ENCODE data around the gene LRRFIP2.

DNA sequence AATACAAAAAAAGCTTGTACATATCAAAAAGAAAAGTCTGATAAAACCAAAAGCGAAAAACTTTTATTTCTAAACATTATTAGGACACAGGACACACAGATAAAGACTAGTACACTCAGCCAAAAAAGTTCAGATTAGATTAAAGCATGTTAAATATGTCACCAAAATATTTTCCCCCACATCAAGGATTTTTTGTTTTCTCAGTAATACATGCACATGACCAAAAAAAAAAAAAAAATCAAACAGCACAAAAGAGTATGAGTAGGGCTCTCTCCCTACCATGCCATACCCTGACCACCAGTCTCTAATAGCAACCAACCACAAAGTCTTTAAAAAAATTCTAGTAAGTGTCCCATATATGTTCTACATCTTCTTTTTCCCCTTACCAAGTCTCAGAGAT is 77.4 kb downstream of the LRRFIP2 start:
- TF ChIP-seq, protein P1, sequence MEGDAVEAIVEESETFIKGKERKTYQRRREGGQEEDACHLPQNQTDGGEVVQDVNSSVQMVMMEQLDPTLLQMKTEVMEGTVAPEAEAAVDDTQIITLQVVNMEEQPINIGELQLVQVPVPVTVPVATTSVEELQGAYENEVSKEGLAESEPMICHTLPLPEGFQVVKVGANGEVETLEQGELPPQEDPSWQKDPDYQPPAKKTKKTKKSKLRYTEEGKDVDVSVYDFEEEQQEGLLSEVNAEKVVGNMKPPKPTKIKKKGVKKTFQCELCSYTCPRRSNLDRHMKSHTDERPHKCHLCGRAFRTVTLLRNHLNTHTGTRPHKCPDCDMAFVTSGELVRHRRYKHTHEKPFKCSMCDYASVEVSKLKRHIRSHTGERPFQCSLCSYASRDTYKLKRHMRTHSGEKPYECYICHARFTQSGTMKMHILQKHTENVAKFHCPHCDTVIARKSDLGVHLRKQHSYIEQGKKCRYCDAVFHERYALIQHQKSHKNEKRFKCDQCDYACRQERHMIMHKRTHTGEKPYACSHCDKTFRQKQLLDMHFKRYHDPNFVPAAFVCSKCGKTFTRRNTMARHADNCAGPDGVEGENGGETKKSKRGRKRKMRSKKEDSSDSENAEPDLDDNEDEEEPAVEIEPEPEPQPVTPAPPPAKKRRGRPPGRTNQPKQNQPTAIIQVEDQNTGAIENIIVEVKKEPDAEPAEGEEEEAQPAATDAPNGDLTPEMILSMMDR (IDR thresholded peaks at IDR 0.05): no peak
- TF ChIP-seq POLR2A (IDR thresholded peaks at IDR 0.05): no peak
